Breast epithelium (tissue), 4 donors: ENCODE data around the gene FCRL4. TPM values are rescaled to one million over a fixed set of nuclear protein-coding genes. Genes with fewer than 3 reads are reported as not detected.

Experiments
- DNase-seq, 2 donors: peaks; one replicate each; pipeline ENCODE4 v3.0.0-alpha.2; 2019; ENCODE audit warnings: low spot score in 2 of 2
- H3K27ac ChIP-seq, 2 donors: fragments of 200-600 bp; sonication (generic) in 1 of 2; one replicate each; pipeline ENCODE4 v1.5.1; 2016 to 2019; ENCODE audit warnings: mild to moderate bottlenecking in 1 of 2
- H3K27me3 ChIP-seq, 2 donors: fragments of 200-600 bp; sonication (generic) in 1 of 2; one replicate each; pipeline versions ENCODE4 v1.5.1 to v1.6.0; 2017 to 2019; ENCODE audit warnings: control low read depth in 1 of 2, mild to moderate bottlenecking in 1 of 2
- H3K36me3 ChIP-seq: fragments of 200-600 bp; one replicate; pipeline ENCODE4 v1.5.1; 2019
- H3K4me1 ChIP-seq, 2 donors: fragments of 200-600 bp; sonication (generic); one replicate each; pipeline ENCODE4 v1.5.1; 2016 to 2019; ENCODE audit warnings: control low read depth in 1 of 2
- H3K4me3 ChIP-seq, 3 donors: fragments of 200-600 bp; sonication (generic); 1 replicate in 2 of 3; 2 replicates in 1 of 3; pipeline ENCODE4 v1.5.1; 2016 to 2019; ENCODE audit warnings: mild to moderate bottlenecking in 3 of 3, moderate library complexity in 2 of 3
- H3K9me3 ChIP-seq, 2 donors: fragments of 200-600 bp; sonication (generic) in 1 of 2; one replicate each; pipeline ENCODE4 v1.5.1; 2016 to 2019; ENCODE audit warnings: control low read depth in 1 of 2
- POLR2A ChIP-seq: fragments of 450-650 bp; IDR thresholded peaks from one replicate; pipeline ENCODE4 v1.6.1; 2016; ENCODE audit warnings: antibody characterized with exemption, mild to moderate bottlenecking, moderate library complexity
- POLR2AphosphoS5 ChIP-seq, 3 donors: sonication (generic); formaldehyde crosslinking; IDR thresholded peaks; one replicate each; pipeline ENCODE4 v1.6.1; 2017; ENCODE audit warnings: antibody characterized with exemption in 3 of 3
- intact Hi-C: fragments of 100-400 bp; cut with DNase I; formaldehyde crosslinking; loops from one replicate; pipeline ENCODE4 v1.15.1; 2023; ENCODE audit warnings: low total_unique reads
- total RNA-seq, 3 donors: library from RNA; depleted of rRNA; stranded (reverse); fragments of >200 nt; gene quantifications; one replicate each; pipeline ENCODE4 v1.1.0, GENCODE V29; 2016
- TF ChIP-seq, protein P1 (sequence below), 3 donors: fragments of 450-650 bp; IDR thresholded peaks; one replicate each; pipeline ENCODE4 v1.5.1; 2016 to 2017; ENCODE audit warnings: antibody characterized with exemption in 3 of 3, mild to moderate bottlenecking in 3 of 3, moderate library complexity in 3 of 3

FCRL4 gene
- total RNA-seq, 3 donors from 2014 or later = under 0.01 TPM; not detected in 2

DNA sequence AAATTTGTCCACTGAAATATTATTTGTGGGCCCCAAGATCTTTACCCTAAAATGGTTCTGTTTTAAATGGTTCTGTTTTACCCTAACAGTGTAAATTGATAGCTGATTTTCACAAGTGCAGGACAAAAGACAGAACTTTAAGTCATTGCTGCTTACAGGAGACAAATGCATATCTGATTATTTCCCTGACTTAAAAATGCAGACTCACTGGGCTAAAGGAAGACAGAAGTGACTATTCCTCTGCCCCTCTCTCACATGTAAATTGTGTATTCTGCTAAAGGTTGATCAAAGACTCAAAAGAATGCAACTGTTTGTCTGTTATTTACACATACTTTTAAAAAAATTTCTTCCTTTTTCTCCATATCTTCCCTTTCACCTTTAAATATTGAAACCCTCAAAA lies 58.3 kb downstream of the FCRL4 start:
- TF ChIP-seq POLR2A (no peak), POLR2AphosphoS5 (IDR thresholded peaks at IDR 0.05) (no peak)
- TF ChIP-seq, protein P1, sequence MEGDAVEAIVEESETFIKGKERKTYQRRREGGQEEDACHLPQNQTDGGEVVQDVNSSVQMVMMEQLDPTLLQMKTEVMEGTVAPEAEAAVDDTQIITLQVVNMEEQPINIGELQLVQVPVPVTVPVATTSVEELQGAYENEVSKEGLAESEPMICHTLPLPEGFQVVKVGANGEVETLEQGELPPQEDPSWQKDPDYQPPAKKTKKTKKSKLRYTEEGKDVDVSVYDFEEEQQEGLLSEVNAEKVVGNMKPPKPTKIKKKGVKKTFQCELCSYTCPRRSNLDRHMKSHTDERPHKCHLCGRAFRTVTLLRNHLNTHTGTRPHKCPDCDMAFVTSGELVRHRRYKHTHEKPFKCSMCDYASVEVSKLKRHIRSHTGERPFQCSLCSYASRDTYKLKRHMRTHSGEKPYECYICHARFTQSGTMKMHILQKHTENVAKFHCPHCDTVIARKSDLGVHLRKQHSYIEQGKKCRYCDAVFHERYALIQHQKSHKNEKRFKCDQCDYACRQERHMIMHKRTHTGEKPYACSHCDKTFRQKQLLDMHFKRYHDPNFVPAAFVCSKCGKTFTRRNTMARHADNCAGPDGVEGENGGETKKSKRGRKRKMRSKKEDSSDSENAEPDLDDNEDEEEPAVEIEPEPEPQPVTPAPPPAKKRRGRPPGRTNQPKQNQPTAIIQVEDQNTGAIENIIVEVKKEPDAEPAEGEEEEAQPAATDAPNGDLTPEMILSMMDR (IDR thresholded peaks at IDR 0.05) = no peak
- no peak for DNase-seq
- H3K27ac ChIP-seq = no peak overlapping the region
- H3K4me3 ChIP-seq = no peak overlapping the region
- no peaks in the 10 kb centered on the region for H3K9me3 ChIP-seq
- H3K4me1 ChIP-seq = no peaks in the 10 kb centered on the region
- H3K36me3 ChIP-seq = no peaks in the 10 kb centered on the region
- H3K27me3 ChIP-seq = no peaks in the 10 kb centered on the region
- intact Hi-C loops = no loop called here

DNA sequence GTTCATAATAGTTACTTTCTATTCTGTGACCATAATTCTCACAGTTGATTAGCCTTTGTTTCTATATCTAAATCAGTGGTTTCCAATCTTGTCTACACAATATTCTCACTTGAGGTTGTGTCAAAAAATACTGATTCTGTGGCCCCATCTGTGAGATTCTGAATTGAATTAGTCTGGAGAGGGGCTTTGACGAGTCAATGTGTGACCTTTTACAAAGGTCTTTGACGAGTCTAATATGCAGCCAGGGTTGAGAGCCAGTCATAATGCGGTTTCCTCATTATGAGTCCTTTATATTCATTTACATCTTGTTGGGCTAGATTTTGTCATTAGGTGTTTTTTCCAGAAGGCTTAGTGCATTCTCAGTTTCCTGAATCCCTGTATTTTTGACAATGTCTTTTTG lies 65.3 kb downstream of the FCRL4 start:
- Histone ChIP-seq H3K36me3 (no peaks in the 10 kb centered on the region), H3K9me3 (no peaks in the 10 kb centered on the region), H3K4me3 (no peak overlapping the region), H3K4me1 (no peaks in the 10 kb centered on the region), H3K27me3 (no peaks in the 10 kb centered on the region), H3K27ac (no peak overlapping the region)
- TF ChIP-seq POLR2A (no peak), POLR2AphosphoS5 (IDR thresholded peaks at IDR 0.05) (no peak)
- TF ChIP-seq, protein P1 (IDR thresholded peaks at IDR 0.05) = no peak
- DNase-seq = no peak
- intact Hi-C loops = no loop called here

- Histone ChIP-seq H3K36me3 (no peaks in the 10 kb centered on the region), H3K27ac (no peak overlapping the region), H3K27me3 (peaks cover 0 to 7% of the 10 kb centered on the region in 2 donors), H3K4me1 (no peaks in the 10 kb centered on the region), H3K9me3 (no peaks in the 10 kb centered on the region), H3K4me3 (no peak overlapping the region)
- intact Hi-C loops = no loop called here
- no peak for DNase-seq
- no peak for TF ChIP-seq POLR2A
- no peak for TF ChIP-seq POLR2AphosphoS5 (IDR thresholded peaks at IDR 0.05)
- TF ChIP-seq, protein P1 (IDR thresholded peaks at IDR 0.05) = no peak
These were observed 74.0 kb downstream of the FCRL4 start for GRCh38 chr1:157523774-157524493.

Other genes with a start within 250 kb of the FCRL4 start
- gene FCRL5, start 45.6 kb downstream of the FCRL4 start, total RNA-seq = 1 to 10 TPM in 2 of 3 donors, not detected in 1; 1.6 to 5.2 TPM
- under 1 TPM in 2 of 3 donors, not detected in 1; 0.15 to 0.16 TPM for gene FCRL3, start 102.7 kb upstream of the FCRL4 start, total RNA-seq
- gene FCRL2, start 179.0 kb upstream of the FCRL4 start, total RNA-seq = under 1 TPM; under 0.01 to 0.66 (median 0.59) TPM
- gene FCRL1, start 222.0 kb upstream of the FCRL4 start, total RNA-seq = under 1 TPM in 1 of 3 donors, not detected in 2; 0.32 TPM
- not detected for gene CD5L, start 243.7 kb upstream of the FCRL4 start, total RNA-seq